Loucy (cell line): Measurements from ENCODE around the gene MSRB2.

Source experiments
- H2AFZ ChIP-seq: fragments of 200-600 bp; sonication (generic); 2 replicates; pipeline ENCODE4 v1.6.0; 2016; ENCODE audit warnings: antibody characterized with exemption, mild to moderate bottlenecking, low read length, moderate library complexity
- H3F3A ChIP-seq: fragments of 200-600 bp; 2 replicates; pipeline ENCODE4 v1.6.0; 2016; ENCODE audit warnings: antibody characterized with exemption, low read depth, mild to moderate bottlenecking
- H3K27me3 ChIP-seq: fragments of 200-600 bp; sonication (generic); 2 replicates; pipeline ENCODE4 v1.6.1; 2014; ENCODE audit warnings: low read length, mild to moderate bottlenecking; ENCODE audit not compliant: insufficient read depth, poor library complexity, severe bottlenecking
- H3K36me3 ChIP-seq: fragments of 200-600 bp; sonication (generic); 2 replicates; pipeline ENCODE4 v1.6.1; 2016; ENCODE audit warnings: low read length; ENCODE audit not compliant: insufficient read depth
- H3K4me1 ChIP-seq: fragments of 200-600 bp; sonication (generic); 2 replicates; pipeline ENCODE4 v1.5.1; 2014; ENCODE audit warnings: low read length, mild to moderate bottlenecking; ENCODE audit not compliant: insufficient read depth, poor library complexity, severe bottlenecking
- H3K4me2 ChIP-seq: fragments of 200-600 bp; sonication (generic); 2 replicates; pipeline ENCODE4 v1.6.0; 2014; ENCODE audit warnings: antibody characterized with exemption, low read length, low read depth, mild to moderate bottlenecking; ENCODE audit not compliant: poor library complexity, severe bottlenecking
- H3K4me3 ChIP-seq: fragments of 200-600 bp; sonication (generic); 2 replicates; pipeline ENCODE4 v1.5.1; 2014; ENCODE audit warnings: low read length, mild to moderate bottlenecking, mixed read lengths; ENCODE audit not compliant: poor library complexity, severe bottlenecking
- H3K79me2 ChIP-seq: fragments of 200-600 bp; sonication (generic); 2 replicates; pipeline ENCODE4 v1.6.1; 2014; ENCODE audit warnings: low read length; ENCODE audit not compliant: insufficient read depth
- H3K9ac ChIP-seq: fragments of 200-600 bp; sonication (generic); 2 replicates; pipeline ENCODE4 v1.6.0; 2014; ENCODE audit warnings: mild to moderate bottlenecking, low read depth, low read length, moderate library complexity; ENCODE audit not compliant: poor library complexity, severe bottlenecking
- H3K9me2 ChIP-seq: fragments of 200-600 bp; sonication (generic); replicated peaks from 2 replicates; pipeline ENCODE4 v1.6.1; 2016; ENCODE audit warnings: low read depth, low read length, mixed read lengths
- H3K9me3 ChIP-seq: fragments of 200-600 bp; sonication (generic); 2 replicates; pipeline ENCODE4 v1.6.1; 2014; ENCODE audit warnings: mild to moderate bottlenecking, antibody characterized with exemption, low read length, low read depth; ENCODE audit not compliant: insufficient read depth
- H4K20me1 ChIP-seq: fragments of 200-600 bp; sonication (generic); 2 replicates; pipeline ENCODE4 v1.6.0; 2014; ENCODE audit warnings: antibody characterized with exemption, low read length, mild to moderate bottlenecking; ENCODE audit not compliant: insufficient read depth, poor library complexity, severe bottlenecking
- CTCF ChIP-seq: fragments of 200-600 bp; sonication (generic); conservative IDR thresholded peaks from 2 replicates; pipeline ENCODE4 v1.5.1; 2014; ENCODE audit warnings: mild to moderate bottlenecking, antibody characterized with exemption, low read length
- EZH2phosphoT487 ChIP-seq: fragments of 200-600 bp; IDR thresholded peaks from 2 replicates; pipeline ENCODE4 v1.6.1; 2018; ENCODE audit warnings: antibody characterized with exemption, mild to moderate bottlenecking, moderate library complexity, borderline replicate concordance

The MSRB2 gene

GRCh38 chr10:23099079-23099478, 3.7 kb downstream of the MSRB2 start:
- no peaks in the 10 kb centered on the region for H3K27me3 ChIP-seq
- peaks cover 5% of the 10 kb centered on the region; the same call in 1 of the 2 replicates for H3K9me3 ChIP-seq
- H3K4me3 ChIP-seq: no peak overlapping the region
- H3K4me2 ChIP-seq: no peak overlapping the region
- peaks cover 21% of the 10 kb centered on the region for H3K79me2 ChIP-seq
- H3K9me2 ChIP-seq: no peaks in the 10 kb centered on the region
- peaks cover 9% of the 10 kb centered on the region for H4K20me1 ChIP-seq
- H3K36me3 ChIP-seq: no peaks in the 10 kb centered on the region
- peaks cover 35% of the 10 kb centered on the region for H3K4me1 ChIP-seq
- no peak for TF ChIP-seq EZH2phosphoT487
- no peak for TF ChIP-seq CTCF
- H2AFZ ChIP-seq: no peak overlapping the region
- no peak overlapping the region for H3K9ac ChIP-seq
- H3F3A ChIP-seq: peaks cover 17% of the 10 kb centered on the region; the same call in 1 of the 2 replicates

- H3K9ac ChIP-seq: no peak overlapping the region
- H3F3A ChIP-seq: peaks cover 10% of the 10 kb centered on the region; the same call in 1 of the 2 replicates
- no peak overlapping the region for H2AFZ ChIP-seq
- TF ChIP-seq CTCF (no peak), EZH2phosphoT487 (no peak)
- no peak overlapping the region for H3K4me3 ChIP-seq
- peaks cover 9% of the 10 kb centered on the region for H4K20me1 ChIP-seq
- peaks cover 21% of the 10 kb centered on the region for H3K79me2 ChIP-seq
- no peaks in the 10 kb centered on the region for H3K27me3 ChIP-seq
- H3K4me1 ChIP-seq: peaks cover 35% of the 10 kb centered on the region
- no peaks in the 10 kb centered on the region for H3K9me2 ChIP-seq
- peaks cover 5% of the 10 kb centered on the region; the same call in 1 of the 2 replicates for H3K9me3 ChIP-seq
- H3K36me3 ChIP-seq: no peaks in the 10 kb centered on the region
- H3K4me2 ChIP-seq: peak overlapping the region; percentile 24
Observed at GRCh38 chr10:23099816-23100215, 4.4 kb downstream of the MSRB2 start.

DNA sequence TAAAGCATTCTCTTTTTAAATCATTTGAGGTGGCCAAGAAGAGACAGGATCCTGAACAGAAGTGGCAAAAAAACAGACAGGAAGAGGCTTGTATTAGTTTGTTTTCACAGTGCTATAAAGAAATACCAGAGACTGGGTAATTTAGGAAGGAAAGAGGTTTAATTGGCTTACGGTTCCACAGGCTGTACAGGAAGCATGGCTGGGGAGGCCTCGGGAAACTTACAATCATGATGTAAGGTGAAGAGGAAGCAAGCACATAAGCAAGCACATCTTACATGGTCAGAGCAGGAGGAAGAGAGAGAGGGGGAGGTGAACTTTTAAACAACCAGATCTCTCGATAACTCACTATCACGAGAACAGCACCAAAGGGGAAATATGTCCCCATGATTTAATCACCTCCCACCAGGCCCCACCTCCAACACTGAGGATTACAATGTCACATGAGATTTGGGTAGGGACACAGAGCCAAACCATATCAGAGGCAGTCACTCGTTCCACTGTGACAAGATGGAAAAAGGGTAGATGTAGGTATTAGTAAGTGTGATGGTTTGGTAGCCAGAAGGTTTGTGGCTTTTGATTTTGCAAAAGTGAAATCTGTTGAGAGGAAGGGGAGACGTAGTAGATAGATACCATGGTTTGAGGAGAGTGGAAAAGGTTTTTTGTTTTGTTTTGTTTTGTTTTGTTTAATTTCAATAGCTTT, 5.1 kb downstream of the MSRB2 start:
- TF ChIP-seq EZH2phosphoT487 (no peak), CTCF (no peak)
- 0 out of 2 replicates have a peak, but pooled peaks cover 7% of the 10 kb centered on the region for H3F3A ChIP-seq
- H3K79me2 ChIP-seq: peaks cover 21% of the 10 kb centered on the region
- no peaks in the 10 kb centered on the region for H3K36me3 ChIP-seq
- peaks cover 35% of the 10 kb centered on the region for H3K4me1 ChIP-seq
- peaks cover 5% of the 10 kb centered on the region; the same call in 1 of the 2 replicates for H3K9me3 ChIP-seq
- H3K4me3 ChIP-seq: no peak overlapping the region
- no peaks in the 10 kb centered on the region for H3K9me2 ChIP-seq
- no peak overlapping the region for H2AFZ ChIP-seq
- no peak overlapping the region for H3K9ac ChIP-seq
- H3K27me3 ChIP-seq: no peaks in the 10 kb centered on the region
- peak overlapping the region; percentile 24 for H3K4me2 ChIP-seq
- H4K20me1 ChIP-seq: peaks cover 9% of the 10 kb centered on the region
